CD4-positive, alpha-beta T cell treated with Interleukin-12 subunit alpha and Interleukin-12 subunit beta, for 1 hour (primary cell): ENCODE measurements around the gene LMCD1.

Experiments used
- DNase-seq: peaks from one replicate; pipeline ENCODE4 v3.0.0-alpha.2; 2020

LMCD1 gene

GRCh38 chr3:8540456-8540855 lies 38.8 kb downstream of the LMCD1 start:
- no peak for DNase-seq

- DNase-seq, result no peak
These were observed 39.9 kb downstream of the LMCD1 start for GRCh38 chr3:8541486-8541885.

GRCh38 chr3:8542190-8543135 lies 40.8 kb downstream of the LMCD1 start:
- no peak for DNase-seq

GRCh38 chr3:8546609-8547008 lies 45.0 kb downstream of the LMCD1 start:
- no peak for DNase-seq

GRCh38 chr3:8548502-8549275 lies 47.1 kb downstream of the LMCD1 start:
- DNase-seq, result no peak

GRCh38 chr3:8549354-8549753 lies 47.7 kb downstream of the LMCD1 start:
- DNase-seq, result no peak

GRCh38 chr3:8550611-8551010 lies 49.0 kb downstream of the LMCD1 start:
- DNase-seq, result no peak

GRCh38 chr3:8552223-8552762 lies 50.7 kb downstream of the LMCD1 start:
- no peak for DNase-seq

GRCh38 chr3:8553405-8553804 lies 51.8 kb downstream of the LMCD1 start:
- DNase-seq, result no peak

- no peak for DNase-seq
These were observed 53.1 kb downstream of the LMCD1 start for GRCh38 chr3:8554696-8555095.

- no peak for DNase-seq
These were observed 53.6 kb downstream of the LMCD1 start for GRCh38 chr3:8555113-8555661.

GRCh38 chr3:8555725-8556472 lies 54.3 kb downstream of the LMCD1 start:
- DNase-seq, result no peak

GRCh38 chr3:8556473-8556869 lies 54.8 kb downstream of the LMCD1 start:
- DNase-seq, result no peak

- no peak for DNase-seq
These were observed 55.7 kb downstream of the LMCD1 start for GRCh38 chr3:8557298-8557697.

- no peak for DNase-seq
These were observed 57.0 kb downstream of the LMCD1 start for GRCh38 chr3:8558645-8559044.

GRCh38 chr3:8559351-8559750 lies 57.7 kb downstream of the LMCD1 start:
- no peak for DNase-seq

- no peak for DNase-seq
These were observed 58.9 kb downstream of the LMCD1 start for GRCh38 chr3:8560366-8561007.

- DNase-seq, result no peak
These were observed 59.7 kb downstream of the LMCD1 start for GRCh38 chr3:8561370-8561769.

GRCh38 chr3:8562081-8562595 lies 60.5 kb downstream of the LMCD1 start:
- DNase-seq, result no peak

- no peak for DNase-seq
These were observed 61.5 kb downstream of the LMCD1 start for GRCh38 chr3:8563146-8563545.

- DNase-seq, result no peak
These were observed 62.0 kb downstream of the LMCD1 start for GRCh38 chr3:8563597-8563996.

GRCh38 chr3:8565376-8565775 lies 63.8 kb downstream of the LMCD1 start:
- DNase-seq, result no peak
